Activated CD4-positive, alpha-beta T cell treated with anti-CD3 and anti-CD28 coated beads, Interleukin-10, Interleukin-2, amounts not matched to agents 100 ng/mL and 50 ng/mL, durations not matched to agents 16 hours and 8 hours (primary cell): ENCODE results near the gene ARCN1.
"Not testable (repeated sequence)": the region's sequence is repeated elsewhere in the genome, so short reads cannot be mapped to it uniquely, and the experiment has no call there.

ENCODE experiments used
- DNase-seq: peaks from one replicate; pipeline ENCODE4 v3.0.0-alpha.2; 2020

Gene ARCN1

DNA sequence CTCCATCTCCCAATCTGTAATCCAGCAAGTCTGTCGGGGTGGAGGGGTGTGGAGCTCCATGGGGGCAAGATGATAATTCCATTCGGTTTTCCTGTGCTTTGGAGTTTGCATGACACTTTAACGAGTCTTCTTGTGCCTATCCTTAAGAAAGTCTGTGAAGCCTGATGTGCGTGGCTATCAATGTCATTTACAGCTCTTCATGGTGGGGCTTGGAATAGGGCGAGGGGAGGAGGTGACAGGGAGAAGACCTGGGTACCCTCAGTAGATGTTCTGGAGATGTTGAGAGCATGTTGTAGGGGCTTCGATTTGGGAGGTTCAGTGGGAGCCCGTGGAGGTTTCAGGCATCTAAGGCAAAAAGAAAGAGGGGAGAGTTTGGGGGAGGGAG, 34.6 kb downstream of the ARCN1 start:
- DNase-seq: no peak

DNA sequence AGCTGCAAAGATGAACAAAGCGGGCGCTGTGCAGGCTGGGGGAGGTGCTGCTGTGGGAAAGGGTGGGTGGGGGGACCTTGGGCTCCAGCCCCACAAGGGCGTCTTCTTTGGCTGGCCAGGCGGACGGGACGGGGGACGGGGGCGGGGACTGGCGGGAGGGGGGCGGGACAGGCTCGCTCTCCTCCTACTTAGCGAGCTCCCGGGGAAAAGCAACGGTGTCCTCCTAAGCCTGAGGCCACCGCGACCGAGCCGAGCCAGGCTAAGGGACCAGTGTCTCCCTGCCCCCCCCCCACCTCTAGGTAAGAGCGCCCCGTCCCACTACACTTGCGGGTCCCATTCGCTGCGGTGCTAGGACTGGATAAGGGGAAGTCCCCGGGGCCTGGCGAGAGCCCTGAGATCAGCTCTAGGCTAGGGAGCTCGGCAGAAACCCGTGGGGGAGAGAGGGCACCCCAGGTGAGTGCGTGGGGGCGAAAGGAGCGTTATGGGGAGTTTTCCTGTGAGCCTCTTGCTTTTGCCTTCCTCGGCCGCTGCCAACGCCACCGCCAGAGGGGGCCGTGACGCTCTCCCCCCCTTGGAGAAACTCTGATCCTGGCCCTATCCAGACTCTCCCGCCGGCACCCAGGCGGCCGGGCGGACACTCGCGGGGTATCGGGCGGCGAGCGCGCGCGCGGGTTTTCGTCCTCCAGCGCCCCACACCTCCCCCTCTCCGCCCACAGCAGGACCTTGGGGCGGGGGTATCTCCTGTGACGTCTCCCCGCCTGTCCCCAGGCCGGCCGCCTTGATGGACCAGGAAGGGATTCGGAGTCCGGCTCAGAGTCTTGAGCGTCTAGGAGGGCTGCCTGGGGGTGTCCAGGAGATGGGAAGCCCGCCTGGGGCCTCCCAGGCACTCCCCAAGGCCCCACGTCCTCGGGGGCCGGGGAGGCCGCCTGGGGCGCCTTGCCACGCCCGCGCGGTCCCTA, 35.5 kb downstream of the ARCN1 start, which contains the start of gene PHLDB1:
TSS of gene PHLDB1 (plus strand) at position 215 of the 959 bp plus-strand sequence. CDS start 6,222 bp downstream, outside the sequence.
- peak; percentile 32 for DNase-seq

DNA sequence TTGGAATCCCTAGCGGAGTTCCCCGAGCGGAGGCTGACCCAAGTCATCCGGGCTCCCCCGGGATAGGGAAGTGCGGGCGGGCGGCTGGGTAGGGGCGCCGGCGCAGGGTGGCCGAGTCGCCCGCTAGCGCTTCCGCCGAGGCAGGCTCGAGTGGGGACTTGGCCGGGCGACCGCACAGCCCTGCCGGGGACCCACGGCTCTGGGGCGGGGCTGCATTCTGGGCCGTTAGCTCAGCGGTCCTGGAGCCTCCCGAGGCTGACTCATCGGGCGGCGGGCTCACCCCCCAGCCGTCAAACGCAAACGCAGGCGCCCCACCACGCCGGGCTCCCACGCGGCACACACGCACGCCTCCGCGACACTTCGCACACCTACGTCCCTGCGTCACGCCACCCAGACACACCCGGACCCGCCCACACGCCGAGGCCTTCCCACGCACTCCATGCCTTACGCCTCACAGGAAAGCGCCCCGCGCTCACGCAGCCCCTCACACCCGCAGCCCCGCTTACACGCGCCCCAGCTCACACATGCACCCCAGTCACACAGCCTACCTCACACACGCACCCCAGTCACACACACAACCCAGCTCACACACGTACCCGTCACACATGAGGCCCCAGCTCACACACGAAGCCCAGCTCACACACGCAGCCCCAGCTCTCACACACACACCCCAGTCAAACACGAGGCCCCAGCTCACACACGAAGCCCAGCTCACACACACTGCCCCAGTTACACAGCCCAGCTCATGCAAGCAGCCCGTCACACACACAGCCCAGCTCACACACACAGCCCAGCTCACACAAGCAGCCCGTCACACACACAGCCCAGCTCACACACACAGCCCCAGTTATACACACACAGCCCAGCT, 36.4 kb downstream of the ARCN1 start:
- peak; percentile 67 for DNase-seq

DNA sequence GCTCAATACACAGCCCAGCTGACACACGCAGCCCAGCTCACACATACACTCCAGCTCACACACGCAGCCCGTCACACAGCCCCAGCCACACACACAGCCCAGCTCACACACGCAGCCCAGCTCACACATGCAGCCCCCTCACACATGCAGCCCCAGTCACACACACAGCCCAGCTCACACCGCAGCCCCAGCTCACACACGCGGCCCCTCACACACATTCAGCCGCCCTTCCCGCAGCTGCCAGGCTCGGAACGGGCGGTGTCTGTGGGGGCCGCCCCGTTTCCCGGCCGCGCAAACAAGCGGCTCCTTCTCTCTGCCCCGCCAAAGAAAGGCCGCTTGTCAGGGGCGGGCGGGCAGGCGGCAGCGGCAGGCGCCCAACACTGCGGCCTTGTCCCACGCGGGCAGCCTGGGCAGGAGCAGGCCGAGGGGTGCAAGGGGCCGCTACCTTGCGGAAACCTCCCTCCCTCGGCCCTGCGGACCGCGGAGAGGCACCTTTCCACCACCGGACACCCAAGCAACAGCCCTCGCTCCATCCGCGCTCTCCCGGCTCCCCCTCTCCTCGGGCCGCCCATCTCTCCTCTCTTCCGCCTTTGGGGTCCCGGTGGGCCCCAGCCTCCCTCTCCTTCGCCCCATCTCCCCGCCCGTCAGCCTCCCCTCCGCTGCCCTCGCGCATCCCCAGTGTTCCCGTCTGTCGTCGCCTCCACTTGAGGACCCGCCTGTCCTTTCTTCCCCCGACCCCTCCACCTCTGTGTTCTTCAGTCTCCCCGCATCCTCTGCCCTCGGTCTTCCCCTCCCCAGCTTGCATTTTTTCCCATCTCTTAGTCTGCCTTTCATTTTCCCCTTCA, 37.4 kb downstream of the ARCN1 start:
- DNase-seq: no peak

DNA sequence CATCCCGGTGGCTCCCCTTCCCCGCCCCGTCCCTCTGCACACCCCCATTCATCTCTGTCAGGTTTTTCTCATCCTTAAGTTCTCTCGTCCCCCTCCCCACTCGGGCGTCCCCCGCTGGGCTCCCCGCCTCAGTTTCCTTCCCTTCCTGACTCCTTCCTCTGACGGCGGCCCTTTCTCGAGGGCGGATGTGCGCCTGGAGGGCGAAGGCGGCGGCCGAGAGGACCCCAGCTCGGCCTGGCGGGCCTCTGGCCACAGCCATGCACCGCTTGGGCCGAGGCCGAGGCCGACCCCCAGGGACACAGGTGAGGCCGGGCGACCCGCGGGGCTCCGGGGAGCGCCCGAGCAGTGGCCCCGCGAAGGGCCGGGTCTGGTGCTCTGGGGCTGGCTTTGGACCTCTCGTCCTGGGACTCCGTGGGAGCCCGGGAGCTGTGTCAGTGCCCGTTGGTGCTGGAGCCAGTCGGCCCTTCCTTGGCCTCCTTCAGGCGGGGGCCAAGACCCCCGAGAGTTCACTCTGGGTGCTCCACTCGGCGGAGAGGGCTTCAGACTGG, 38.1 kb downstream of the ARCN1 start:
- no peak for DNase-seq

DNA sequence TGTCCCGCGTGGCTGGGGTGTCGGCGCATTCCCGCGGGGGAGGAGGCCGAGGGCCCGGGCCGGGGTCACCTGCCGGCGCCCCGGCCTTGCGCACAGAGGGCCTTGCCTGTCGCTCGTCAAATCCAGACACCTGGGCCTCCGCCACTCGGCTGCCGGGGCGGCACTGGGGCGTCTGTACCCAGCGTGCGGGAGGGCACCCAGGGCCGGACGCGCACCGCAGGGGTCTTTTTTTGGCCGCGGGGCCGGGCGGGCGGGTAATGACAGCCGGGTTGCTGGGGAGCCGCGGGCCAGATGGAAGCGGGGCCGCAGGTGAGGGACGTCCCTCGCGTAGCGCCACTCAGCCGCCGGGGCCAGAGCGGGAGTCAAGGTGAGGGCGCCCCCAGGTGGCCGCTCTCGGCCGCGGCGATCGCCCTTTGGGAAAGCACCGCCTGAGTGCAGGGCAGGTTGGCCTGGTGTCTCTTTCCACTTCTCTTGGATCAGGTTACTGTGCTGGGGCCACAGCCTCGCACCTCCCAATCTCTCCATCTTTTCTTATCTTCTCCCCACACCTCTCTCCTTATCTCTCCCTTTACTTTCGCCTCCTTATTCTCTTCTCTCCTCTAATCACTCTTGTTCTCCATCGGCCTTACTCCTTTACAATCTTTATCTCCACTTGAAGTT, 38.7 kb downstream of the ARCN1 start:
- DNase-seq: peak; percentile 85

DNA sequence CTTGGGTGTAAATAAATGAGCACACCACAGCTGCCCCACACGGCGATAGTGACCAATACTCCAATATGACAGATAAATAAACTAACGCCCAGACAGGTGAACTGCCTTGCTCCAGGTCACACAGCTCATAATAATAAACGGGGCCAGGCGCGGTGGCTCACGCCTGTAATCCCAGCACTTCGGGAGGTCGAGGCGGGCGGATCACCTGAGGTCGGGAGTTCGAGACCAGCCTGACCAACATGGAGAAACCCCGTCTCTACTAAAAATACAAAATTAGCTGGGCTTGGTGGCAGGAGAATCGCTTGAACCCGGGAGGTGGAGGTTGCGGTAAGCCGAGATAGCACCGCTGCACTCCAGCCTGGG, 39.2 kb downstream of the ARCN1 start:
- DNase-seq: not testable (repeated sequence)

DNA sequence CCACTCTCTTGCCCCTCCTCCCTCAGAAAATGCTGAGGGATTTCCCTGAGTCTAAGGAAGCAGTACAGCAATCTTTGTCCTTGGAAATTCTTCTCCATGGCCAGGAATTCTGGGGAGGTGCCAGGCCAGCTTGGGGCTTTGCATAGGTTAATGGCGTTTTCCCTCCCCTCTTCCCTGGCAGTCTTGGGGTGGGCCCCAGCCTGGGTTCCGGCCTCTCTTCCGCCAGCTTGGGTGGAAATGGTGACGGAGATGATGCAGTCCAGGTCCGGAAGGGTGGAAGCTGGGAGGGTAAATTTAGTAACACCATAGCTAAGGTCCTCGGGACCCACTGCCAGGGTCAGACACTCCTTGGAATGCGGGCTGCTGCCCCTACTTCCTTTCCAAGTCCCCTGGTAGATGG, 40.2 kb downstream of the ARCN1 start:
- DNase-seq: no peak

DNA sequence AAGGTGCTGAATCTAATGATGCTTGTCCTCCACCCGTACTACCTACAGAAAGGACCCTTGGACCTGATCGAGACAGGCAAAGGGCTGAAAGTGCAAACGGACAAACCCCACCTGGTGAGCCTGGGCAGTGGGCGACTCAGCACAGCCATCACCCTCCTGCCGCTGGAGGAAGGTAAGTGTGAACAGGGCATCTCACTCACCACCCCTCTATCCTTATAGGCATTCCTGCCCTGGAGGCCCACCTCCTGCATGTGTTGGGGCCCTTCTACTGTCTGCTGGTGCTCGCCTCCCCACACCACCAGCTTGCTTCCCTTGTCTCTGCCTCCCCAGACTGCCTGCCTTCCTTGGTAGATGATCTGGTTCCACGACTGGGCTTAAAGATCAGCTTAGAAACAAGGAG, 42.3 kb downstream of the ARCN1 start:
- DNase-seq: no peak

DNA sequence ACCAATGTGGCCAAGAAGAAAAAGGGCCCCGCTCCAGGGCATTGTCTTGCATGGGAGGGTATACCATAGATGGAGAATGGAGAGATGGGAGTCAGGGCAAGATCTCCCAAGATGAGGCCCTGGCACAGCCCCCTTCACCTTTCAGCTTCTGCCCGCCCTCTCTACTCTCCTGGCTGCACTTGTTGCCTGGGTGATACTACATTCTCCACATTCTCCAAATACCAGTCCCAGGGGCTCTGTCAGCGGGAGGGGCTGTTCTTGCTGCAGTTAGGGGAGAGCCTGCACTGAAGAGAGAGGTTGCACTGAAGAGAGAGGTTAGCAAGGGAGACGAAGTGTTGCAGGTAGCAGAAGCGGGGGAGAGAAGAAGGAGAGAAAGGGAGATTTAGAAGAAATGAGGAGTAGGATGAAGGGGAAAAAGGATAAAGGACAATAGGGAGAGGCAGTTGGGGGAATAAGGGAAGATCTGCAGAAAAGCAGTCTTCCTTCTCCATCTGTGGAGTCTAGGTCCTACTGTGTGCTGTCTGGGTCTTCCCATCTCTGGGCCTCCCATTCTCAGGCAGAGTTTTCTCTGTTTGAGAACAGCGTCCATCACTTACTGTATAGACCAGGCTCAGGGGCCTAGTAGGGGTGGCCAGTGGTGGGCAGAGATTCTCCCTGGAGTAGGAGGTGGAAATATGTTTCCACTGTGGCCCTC, 43.2 kb downstream of the ARCN1 start:
- no peak for DNase-seq

DNA sequence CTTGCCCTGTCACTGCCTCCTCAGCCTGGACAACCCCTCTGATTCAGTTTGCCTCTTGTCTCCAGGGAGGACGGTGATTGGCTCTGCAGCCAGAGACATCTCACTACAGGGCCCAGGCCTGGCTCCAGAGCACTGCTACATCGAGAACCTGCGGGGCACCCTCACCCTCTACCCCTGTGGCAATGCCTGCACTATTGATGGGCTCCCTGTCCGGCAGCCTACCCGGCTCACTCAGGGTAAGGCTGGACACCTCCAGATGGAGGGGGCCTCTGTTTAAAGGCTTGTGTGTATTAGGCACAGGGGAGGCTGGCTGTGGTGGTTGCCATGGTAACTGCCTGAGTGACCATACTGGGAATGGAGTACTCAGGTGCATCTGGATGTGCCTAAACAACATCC, 43.8 kb downstream of the ARCN1 start:
- DNase-seq: no peak

DNA sequence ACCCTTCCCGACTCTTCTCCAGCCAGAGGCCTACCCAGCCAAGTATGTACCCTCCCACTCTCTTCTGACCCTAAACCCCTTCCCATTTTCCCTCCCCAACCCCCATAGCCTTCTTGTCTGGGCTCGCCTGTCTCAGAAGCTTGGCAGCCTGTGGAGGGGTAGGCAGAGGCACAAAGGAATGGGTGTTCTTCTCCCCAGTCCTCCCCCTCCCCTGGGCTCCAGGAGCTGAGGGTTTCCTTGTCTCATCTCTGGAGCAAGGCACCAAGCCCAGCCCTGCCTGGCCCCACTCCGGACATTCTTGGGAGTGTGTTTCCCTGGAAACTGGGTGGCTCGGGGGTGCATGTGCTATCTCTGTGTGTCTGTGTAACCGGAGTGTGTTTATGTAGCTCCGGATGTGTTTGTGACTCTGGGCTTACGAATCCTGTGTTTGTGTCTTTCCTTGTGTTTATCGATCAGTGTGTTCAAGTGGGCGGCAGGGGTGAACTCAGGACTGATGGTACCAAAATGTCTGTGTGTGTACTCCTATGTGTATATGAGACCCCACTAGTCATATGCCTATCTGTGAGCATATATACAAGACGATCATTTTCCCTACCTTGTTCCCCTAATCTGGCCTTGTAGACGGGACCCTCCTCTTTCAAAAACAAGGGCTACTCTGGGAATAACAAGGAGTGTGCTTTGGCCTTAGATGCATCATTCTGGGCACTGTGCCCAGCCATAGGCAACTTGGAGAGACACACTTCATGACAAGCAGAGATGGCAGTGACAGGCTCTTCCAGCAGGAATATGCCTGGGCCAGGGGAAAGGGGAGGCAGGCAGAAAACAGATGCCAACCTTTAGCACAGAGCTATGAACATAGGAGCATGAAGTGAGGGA, 46.1 kb downstream of the ARCN1 start:
- DNase-seq: no peak

DNA sequence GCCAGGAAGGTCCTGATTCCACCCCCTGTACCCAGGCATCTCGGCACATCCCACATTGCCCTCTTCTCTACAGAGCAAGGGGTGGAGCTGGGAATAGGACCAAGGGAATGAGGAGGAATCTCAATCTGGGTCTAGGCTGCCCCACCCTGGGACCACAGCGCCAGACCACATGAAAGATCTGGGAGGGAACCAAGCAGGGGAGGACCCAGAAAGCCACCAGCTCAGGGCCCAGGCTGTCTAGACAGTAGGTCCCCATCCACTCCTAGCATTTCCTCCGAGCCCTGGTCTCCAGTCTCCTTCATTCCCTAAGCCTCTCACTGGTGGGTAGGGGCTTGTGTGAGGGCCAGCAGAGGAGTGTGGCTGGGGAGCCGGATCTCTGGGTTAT, 46.8 kb downstream of the ARCN1 start:
- no peak for DNase-seq

DNA sequence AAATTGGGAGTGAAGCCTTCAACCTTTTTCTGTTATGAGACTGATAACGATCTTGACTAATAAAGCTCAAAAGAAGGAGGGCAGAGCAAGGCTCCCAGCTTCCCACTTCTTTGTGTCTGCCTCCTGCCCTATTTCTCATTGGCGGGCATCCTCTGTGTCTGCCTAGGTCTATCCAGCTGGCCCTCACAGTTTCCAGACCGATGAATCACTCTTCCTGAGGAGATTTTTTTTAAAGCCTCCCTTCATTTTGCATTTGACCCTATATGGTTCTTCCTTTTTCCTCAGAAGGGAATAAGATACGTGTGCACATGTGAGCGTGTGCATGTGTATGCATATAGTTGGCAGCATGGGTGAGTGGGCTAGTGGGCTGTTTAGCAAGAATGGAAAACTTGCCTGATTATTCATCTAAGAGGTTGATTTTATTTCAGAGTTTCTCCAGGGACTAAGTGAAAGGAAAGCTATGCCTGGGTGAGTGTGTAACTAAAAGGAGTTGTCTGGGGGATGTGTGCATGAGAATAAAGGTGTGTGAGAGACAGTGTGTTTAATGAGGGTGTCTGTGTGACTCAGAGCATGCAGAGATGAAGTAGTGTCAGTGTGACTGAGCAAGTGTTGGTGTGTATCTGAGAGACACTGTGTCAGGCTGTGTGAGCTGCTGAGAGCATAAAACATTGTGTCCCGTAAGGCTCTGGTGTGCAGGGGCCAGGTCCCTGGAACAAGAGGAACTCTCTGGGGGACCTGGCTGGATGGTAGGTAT, 47.4 kb downstream of the ARCN1 start:
- DNase-seq: no peak

DNA sequence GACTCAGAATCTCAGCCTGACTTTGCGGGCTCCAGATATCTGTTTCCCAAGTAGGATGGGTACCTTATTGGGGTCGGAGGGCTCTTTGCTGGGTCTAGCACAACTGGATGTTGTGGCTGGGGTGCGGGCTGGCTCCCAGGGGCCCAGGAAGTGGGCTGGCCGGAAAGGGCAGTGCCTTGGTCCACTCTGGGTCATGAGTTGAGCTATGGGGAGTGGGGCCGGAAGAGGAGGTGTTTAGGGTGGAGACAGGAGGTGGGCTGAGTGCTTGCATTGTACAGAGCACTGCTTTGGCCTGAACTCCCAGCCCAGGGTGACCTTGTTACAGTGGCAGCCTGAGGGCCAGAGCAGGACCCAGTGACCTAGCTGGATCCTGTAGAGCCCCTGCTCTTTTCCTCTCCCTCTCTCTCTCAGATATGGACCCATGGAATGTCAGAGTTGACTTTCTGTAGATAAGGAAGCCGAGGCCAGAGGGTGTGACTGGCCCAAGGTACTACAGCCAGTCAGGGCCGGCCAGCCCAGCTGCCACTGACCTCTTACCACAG, 48.4 kb downstream of the ARCN1 start:
- DNase-seq: no peak

DNA sequence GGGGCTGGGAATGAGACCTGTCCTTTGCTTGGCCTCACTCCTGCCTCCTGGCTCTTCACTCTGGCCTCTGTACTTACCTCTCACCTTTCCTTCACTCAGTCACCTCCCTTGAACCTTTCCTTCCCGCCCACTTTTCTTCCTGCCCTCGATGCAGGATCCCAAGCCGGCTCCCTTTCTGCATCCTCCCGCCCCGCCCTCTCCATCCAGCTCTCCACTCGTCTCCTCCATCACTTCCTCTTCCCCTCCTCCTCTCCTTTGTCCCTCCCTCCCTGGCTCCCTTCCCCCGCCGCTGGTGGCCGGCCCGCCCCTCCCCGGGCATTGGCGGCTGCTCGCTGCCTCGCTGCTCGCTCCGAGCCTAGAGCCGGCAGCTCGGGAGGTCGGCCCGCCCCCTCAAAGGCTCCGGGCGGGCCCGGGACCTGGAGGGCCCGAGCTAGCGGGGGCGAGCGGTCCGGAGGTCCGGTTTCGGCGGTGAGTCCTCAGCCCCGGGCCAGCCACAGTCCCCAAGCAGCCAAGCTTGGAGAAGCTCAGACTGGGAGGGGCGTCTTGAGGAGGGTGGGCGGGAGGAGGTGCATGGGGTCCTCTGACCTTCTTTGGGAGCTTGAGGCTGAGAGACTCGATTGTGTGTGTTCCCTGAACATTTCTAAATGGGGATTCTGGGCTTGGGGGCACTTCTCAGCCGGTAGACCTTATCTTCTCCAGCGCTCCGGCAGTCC, 49.0 kb downstream of the ARCN1 start:
- DNase-seq: peak; percentile 18

DNA sequence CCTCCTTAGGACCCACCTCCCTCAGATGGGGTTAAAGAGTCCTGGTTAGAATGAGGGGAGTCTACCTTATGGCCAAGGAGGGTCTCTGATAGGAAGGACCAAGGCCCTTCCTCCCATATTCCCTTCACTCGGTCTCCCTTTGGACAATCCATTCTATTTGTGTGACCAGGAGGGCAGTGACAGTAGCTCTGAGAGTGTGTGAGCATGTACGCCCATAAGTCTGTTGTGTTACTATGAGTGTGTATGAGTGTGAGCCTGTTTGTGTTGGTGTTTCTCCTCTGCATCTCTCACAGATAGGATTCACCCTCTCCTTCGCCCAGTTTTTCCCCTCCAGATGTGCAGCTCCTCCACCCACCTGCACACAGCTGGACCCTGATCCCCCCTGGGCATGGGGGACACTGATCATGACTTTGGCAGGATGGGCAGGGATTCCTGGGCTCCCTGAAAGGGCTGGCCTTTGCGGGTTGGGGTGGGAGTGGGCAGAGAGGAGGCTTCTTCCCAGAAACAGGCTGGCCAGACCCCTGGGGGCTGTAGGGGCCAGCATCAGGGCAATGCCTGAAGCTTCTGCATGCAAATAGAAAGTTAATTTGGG, 49.7 kb downstream of the ARCN1 start:
- no peak for DNase-seq
